COLO668 (cell line): Measurements from ENCODE around the gene ELFN1.
"Not testable (repeated sequence)": the region's sequence is repeated elsewhere in the genome, so short reads cannot be mapped to it uniquely, and the experiment has no call there.

Experiments used
- DNase-seq: peaks from one replicate; lab custom pipeline; 2025; ENCODE audit not compliant: unreplicated experiment; lab: John Stamatoyannopoulos, UW

Gene ELFN1

GRCh38 chr7:1750541-1751021 is 80.5 kb downstream of the ELFN1 start:
- DNase-seq, result no peak

GRCh38 chr7:1752111-1752510 is 82.0 kb downstream of the ELFN1 start:
- no peak for DNase-seq

GRCh38 chr7:1752771-1753563 is 82.9 kb downstream of the ELFN1 start:
- no peak for DNase-seq

GRCh38 chr7:1753564-1753867 is 83.4 kb downstream of the ELFN1 start:
- no peak for DNase-seq

- no peak for DNase-seq
These were observed 84.3 kb downstream of the ELFN1 start for GRCh38 chr7:1754345-1754908.

GRCh38 chr7:1755783-1756625 is 85.9 kb downstream of the ELFN1 start:
- DNase-seq, result peak; percentile 29

- DNase-seq, result no peak
These were observed 87.5 kb downstream of the ELFN1 start for GRCh38 chr7:1757601-1758000.

- peak; percentile 67 for DNase-seq
These were observed 88.2 kb downstream of the ELFN1 start for GRCh38 chr7:1758028-1758858.

- DNase-seq, result no peak
These were observed 88.9 kb downstream of the ELFN1 start for GRCh38 chr7:1758859-1759521.

GRCh38 chr7:1761097-1761496 is 91.0 kb downstream of the ELFN1 start:
- DNase-seq, result no peak

- peak; percentile 35 for DNase-seq
These were observed 91.7 kb downstream of the ELFN1 start for GRCh38 chr7:1761774-1762173.

GRCh38 chr7:1762238-1762945 is 92.3 kb downstream of the ELFN1 start:
- DNase-seq, result no peak

GRCh38 chr7:1763033-1763432 is 93.0 kb downstream of the ELFN1 start:
- DNase-seq, result no peak

- not testable (repeated sequence) for DNase-seq
These were observed 93.8 kb downstream of the ELFN1 start for GRCh38 chr7:1763911-1764310.

- DNase-seq, result no peak
These were observed 95.3 kb downstream of the ELFN1 start for GRCh38 chr7:1765336-1765735.

GRCh38 chr7:1767524-1767923 is 97.4 kb downstream of the ELFN1 start:
- DNase-seq, result peak; percentile 47

GRCh38 chr7:1768832-1769231 is 98.8 kb downstream of the ELFN1 start:
- DNase-seq, result no peak

GRCh38 chr7:1769286-1770200 is 99.5 kb downstream of the ELFN1 start:
- no peak for DNase-seq

- DNase-seq, result no peak
These were observed 100.3 kb downstream of the ELFN1 start for GRCh38 chr7:1770331-1770730.
